Omental fat pad (tissue), 4 donors: ENCODE data around the gene EPS8. TPM values are rescaled to one million over a fixed set of nuclear protein-coding genes. Genes with fewer than 3 reads are reported as not detected.

Experiments used
- ATAC-seq: fragments of 150-250 bp; one replicate; pipeline ENCODE4 v1.9.1; 2016; ENCODE audit warnings: mild to moderate bottlenecking, moderate library complexity; ENCODE audit not compliant: low FRiP score
- DNase-seq: peaks from one replicate; pipeline ENCODE4 v3.0.0-alpha.2; 2019; ENCODE audit warnings: low spot score
- total RNA-seq, 4 donors: library from RNA; depleted of rRNA; stranded (reverse); fragments of >200 nt; gene quantifications; one replicate each; pipeline ENCODE4 v1.1.0, GENCODE V29; 2016
- TF ChIP-seq, protein P1 (sequence below), 3 donors: fragments of 450-650 bp; IDR thresholded peaks; one replicate each; pipeline ENCODE4 v1.5.1; 2016 to 2017; ENCODE audit warnings: antibody characterized with exemption in 3 of 3, mild to moderate bottlenecking in 3 of 3, moderate library complexity in 2 of 3

Gene EPS8
- total RNA-seq, 4 donors from 2014 or later = 181 to 354 (median 226) TPM

DNA sequence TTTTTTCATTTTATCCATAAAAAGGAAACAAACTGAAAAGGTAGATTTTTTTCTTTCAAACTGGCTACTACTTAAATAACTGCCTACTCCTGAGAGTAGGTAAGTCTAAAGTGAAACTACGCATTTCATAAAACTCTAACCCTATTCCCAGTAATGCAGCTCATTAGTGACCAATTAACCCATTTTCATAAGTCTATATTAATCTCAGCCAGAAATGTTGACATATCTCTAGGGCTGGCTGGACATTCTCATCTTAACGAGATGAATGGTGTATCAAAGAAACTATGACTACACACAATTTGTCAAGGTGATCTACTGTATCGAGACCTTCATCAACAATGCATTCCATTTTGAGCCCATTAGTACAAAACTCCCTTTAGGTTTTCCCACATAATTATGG, 57.2 kb downstream of the EPS8 start:
- DNase-seq = no peak
- ATAC-seq = no peak
- TF ChIP-seq, protein P1, sequence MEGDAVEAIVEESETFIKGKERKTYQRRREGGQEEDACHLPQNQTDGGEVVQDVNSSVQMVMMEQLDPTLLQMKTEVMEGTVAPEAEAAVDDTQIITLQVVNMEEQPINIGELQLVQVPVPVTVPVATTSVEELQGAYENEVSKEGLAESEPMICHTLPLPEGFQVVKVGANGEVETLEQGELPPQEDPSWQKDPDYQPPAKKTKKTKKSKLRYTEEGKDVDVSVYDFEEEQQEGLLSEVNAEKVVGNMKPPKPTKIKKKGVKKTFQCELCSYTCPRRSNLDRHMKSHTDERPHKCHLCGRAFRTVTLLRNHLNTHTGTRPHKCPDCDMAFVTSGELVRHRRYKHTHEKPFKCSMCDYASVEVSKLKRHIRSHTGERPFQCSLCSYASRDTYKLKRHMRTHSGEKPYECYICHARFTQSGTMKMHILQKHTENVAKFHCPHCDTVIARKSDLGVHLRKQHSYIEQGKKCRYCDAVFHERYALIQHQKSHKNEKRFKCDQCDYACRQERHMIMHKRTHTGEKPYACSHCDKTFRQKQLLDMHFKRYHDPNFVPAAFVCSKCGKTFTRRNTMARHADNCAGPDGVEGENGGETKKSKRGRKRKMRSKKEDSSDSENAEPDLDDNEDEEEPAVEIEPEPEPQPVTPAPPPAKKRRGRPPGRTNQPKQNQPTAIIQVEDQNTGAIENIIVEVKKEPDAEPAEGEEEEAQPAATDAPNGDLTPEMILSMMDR (IDR thresholded peaks at IDR 0.05) = no peak

DNA sequence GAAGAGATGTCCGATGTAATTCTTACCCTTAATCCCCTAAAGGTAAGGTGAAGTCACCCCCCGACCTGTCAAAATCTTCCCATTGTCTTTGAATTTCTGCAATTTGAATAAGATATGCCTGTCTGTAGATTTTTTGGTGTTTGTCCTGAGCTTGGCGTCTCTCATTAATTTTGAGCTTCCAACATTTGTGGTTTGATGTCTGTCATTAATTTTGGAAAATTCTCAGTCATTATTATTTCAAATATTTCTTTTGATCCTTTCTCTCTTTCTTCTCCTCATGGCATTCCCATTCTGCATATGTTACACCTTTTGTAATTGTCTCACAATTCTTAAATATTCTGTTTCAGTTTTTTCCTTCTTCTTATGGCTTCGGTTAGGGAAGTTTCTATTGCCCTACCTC, 60.1 kb downstream of the EPS8 start:
- no peak for ATAC-seq

DNA sequence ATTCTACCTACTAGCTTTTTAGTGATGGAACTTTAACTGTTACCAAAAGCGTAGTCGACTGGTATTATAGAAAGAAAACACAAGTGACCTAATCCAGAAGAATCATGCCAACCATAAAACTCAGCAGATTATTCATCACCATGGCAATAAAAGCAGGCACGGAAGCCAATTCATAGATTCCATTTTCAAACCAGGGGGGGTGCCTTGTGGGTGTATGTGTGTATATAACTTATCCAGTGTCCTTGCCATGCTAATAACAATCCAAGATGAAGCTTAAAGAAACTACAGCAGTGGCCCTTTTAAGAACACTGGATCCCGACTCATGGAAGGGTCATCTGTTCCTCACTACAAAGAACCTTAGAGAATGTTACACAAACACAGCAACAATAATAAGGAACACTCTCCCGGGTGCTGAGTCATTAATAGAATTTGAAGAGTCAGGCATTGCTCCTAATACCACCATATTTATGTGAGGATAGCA, 61.0 kb downstream of the EPS8 start:
- DNase-seq (no peak), ATAC-seq (peak; percentile 45)
- TF ChIP-seq, protein P1 (IDR thresholded peaks at IDR 0.05) = no peak

More for the DNA sequence above, 60.1 kb downstream of the EPS8 start:
- TF ChIP-seq, protein P1 (IDR thresholded peaks at IDR 0.05) = no peak
- DNase-seq = no peak

DNA sequence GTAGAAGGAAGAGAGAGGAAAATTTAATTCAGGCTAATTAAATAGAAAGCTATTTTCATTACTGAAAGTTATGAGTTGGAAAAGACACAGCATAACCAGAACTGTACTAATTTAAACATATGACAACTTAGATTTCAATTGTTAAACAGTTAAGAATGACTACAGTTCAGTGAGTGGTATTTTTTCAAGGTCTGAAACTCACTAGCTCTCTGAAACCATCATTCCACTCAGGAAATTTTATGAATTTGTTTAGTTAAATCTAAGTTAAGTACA, 62.4 kb downstream of the EPS8 start:
- ATAC-seq (no peak), DNase-seq (no peak)
- TF ChIP-seq, protein P1 (IDR thresholded peaks at IDR 0.05) = no peak

DNA sequence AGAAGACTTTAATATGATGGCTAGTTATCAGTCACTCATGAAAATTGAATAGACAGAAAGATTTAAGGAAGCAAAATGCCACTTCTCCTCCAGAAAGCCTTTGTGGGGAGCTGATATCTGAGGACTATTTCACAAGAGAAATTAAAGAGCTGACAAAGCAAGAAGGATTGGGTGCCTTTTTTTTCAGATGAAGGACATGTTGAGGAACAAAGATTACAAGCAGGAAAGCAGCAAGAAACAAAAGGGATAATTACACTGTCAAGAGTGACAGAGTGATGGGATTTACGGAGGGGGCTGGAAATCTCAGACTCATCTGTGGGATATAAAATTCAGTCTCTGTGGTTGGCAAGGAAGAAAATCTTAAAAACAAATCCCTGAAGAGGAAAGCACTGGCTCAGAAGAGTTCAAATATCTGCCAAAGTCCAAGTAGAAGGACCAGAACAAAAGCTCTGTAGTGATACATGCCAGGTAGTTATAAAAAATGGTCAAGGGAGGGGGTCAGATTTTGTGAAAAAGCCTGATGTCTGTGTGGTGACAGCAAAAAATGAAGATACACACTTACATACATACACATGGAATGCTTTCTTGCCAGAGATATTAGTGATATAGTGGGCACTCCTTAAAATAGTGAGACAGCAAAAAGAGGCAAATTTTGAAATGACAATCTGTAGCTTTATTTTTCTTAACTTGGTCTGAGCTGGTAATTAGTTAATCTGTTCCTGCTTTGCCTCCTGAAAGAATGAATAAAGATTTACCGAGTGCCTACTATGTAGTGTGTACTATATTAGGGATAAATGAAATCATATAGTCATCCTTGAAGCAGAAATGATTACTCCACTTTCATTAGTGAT, 62.9 kb downstream of the EPS8 start:
- TF ChIP-seq, protein P1 (IDR thresholded peaks at IDR 0.05) = no peak
- ATAC-seq (no peak), DNase-seq (no peak)

DNA sequence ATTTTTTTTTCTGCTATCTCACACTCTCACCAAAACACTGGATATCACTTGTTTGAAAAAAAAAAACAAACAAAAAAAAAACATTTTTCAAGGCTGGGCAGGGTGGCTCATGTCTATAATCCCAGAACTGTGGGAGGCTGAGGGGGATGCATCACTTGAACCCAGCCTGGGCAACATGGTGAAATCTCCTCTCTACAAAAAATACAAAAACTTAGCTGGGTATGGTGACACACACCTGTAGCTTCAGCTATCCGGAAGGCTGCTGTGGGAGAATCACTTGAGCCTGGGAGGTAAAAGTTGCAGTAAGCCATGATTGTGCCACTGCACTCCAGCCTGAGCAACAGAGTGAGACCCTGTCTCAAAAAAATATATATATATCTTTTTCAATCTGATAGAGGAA, 66.2 kb downstream of the EPS8 start:
- DNase-seq (no peak), ATAC-seq (no peak)
- TF ChIP-seq, protein P1 (IDR thresholded peaks at IDR 0.05) = no peak
